ENCODE measurements around the gene MAN2B2.

MAN2B2 gene

GRCh38 chr4:6546681-6547447, 28.1 kb upstream of the MAN2B2 start:
- H3K9ac ChIP-seq (ENCODE audit: low read depth, low read length) = no peak overlapping the region
- no peak overlapping the region for H3K4me3 ChIP-seq (ENCODE audit: low read length)
- peaks cover 5% of the 10 kb centered on the region for H3K9me3 ChIP-seq (replicated peaks; ENCODE audit: low read length)
- H3K27me3 ChIP-seq (ENCODE audit: control insufficient read depth, insufficient read depth, low read length) = peaks cover 10% of the 10 kb centered on the region
- no peaks in the 10 kb centered on the region for H3K36me3 ChIP-seq (ENCODE audit: insufficient read depth, low read length)
- no peaks in the 10 kb centered on the region for H3K4me1 ChIP-seq (ENCODE audit: control insufficient read depth, insufficient read depth, low read length)
- no peak overlapping the region for H3K4me2 ChIP-seq (ENCODE audit: low read length)

- Histone ChIP-seq H3K27me3 (ENCODE audit: control insufficient read depth, insufficient read depth, low read length) (peaks cover 20% of the 10 kb centered on the region), H3K9ac (ENCODE audit: low read depth, low read length) (no peak overlapping the region), H3K9me3 (replicated peaks; ENCODE audit: low read length) (peaks cover 6% of the 10 kb centered on the region), H3K4me2 (ENCODE audit: low read length) (no peak overlapping the region), H3K36me3 (ENCODE audit: insufficient read depth, low read length) (no peaks in the 10 kb centered on the region), H3K4me1 (ENCODE audit: control insufficient read depth, insufficient read depth, low read length) (no peaks in the 10 kb centered on the region), H3K4me3 (ENCODE audit: low read length) (no peak overlapping the region)
These were observed 26.6 kb upstream of the MAN2B2 start for GRCh38 chr4:6548201-6548881.

GRCh38 chr4:6548882-6549230, 26.1 kb upstream of the MAN2B2 start:
- Histone ChIP-seq H3K27me3 (ENCODE audit: control insufficient read depth, insufficient read depth, low read length) (peaks cover 20% of the 10 kb centered on the region), H3K9ac (ENCODE audit: low read depth, low read length) (no peak overlapping the region), H3K4me2 (ENCODE audit: low read length) (no peak overlapping the region), H3K36me3 (ENCODE audit: insufficient read depth, low read length) (no peaks in the 10 kb centered on the region), H3K4me1 (ENCODE audit: control insufficient read depth, insufficient read depth, low read length) (no peaks in the 10 kb centered on the region), H3K9me3 (replicated peaks; ENCODE audit: low read length) (peaks cover 6% of the 10 kb centered on the region), H3K4me3 (ENCODE audit: low read length) (no peak overlapping the region)

GRCh38 chr4:6549445-6549844, 25.5 kb upstream of the MAN2B2 start:
- Histone ChIP-seq H3K4me1 (ENCODE audit: control insufficient read depth, insufficient read depth, low read length) (no peaks in the 10 kb centered on the region), H3K36me3 (ENCODE audit: insufficient read depth, low read length) (no peaks in the 10 kb centered on the region), H3K9me3 (replicated peaks; ENCODE audit: low read length) (peaks cover 6% of the 10 kb centered on the region), H3K9ac (ENCODE audit: low read depth, low read length) (no peak overlapping the region), H3K4me3 (ENCODE audit: low read length) (no peak overlapping the region), H3K27me3 (ENCODE audit: control insufficient read depth, insufficient read depth, low read length) (peaks cover 20% of the 10 kb centered on the region), H3K4me2 (ENCODE audit: low read length) (no peak overlapping the region)

- no peak overlapping the region for H3K4me2 ChIP-seq (ENCODE audit: low read length)
- H3K9me3 ChIP-seq (replicated peaks; ENCODE audit: low read length) = peaks cover 6% of the 10 kb centered on the region
- H3K27me3 ChIP-seq (ENCODE audit: control insufficient read depth, insufficient read depth, low read length) = peaks cover 20% of the 10 kb centered on the region
- H3K4me3 ChIP-seq (ENCODE audit: low read length) = no peak overlapping the region
- no peaks in the 10 kb centered on the region for H3K4me1 ChIP-seq (ENCODE audit: control insufficient read depth, insufficient read depth, low read length)
- H3K36me3 ChIP-seq (ENCODE audit: insufficient read depth, low read length) = no peaks in the 10 kb centered on the region
- H3K9ac ChIP-seq (ENCODE audit: low read depth, low read length) = no peak overlapping the region
These were observed 24.9 kb upstream of the MAN2B2 start for GRCh38 chr4:6549890-6550620.

GRCh38 chr4:6550821-6551220, 24.2 kb upstream of the MAN2B2 start:
- no peak overlapping the region for H3K4me2 ChIP-seq (ENCODE audit: low read length)
- no peak overlapping the region for H3K9ac ChIP-seq (ENCODE audit: low read depth, low read length)
- H3K36me3 ChIP-seq (ENCODE audit: insufficient read depth, low read length) = no peaks in the 10 kb centered on the region
- no peak overlapping the region for H3K4me3 ChIP-seq (ENCODE audit: low read length)
- peaks cover 6% of the 10 kb centered on the region for H3K9me3 ChIP-seq (replicated peaks; ENCODE audit: low read length)
- H3K4me1 ChIP-seq (ENCODE audit: control insufficient read depth, insufficient read depth, low read length) = no peaks in the 10 kb centered on the region
- peaks cover 23% of the 10 kb centered on the region for H3K27me3 ChIP-seq (ENCODE audit: control insufficient read depth, insufficient read depth, low read length)

- Histone ChIP-seq H3K36me3 (ENCODE audit: insufficient read depth, low read length) (no peaks in the 10 kb centered on the region), H3K4me3 (ENCODE audit: low read length) (no peak overlapping the region), H3K9ac (ENCODE audit: low read depth, low read length) (no peak overlapping the region), H3K4me2 (ENCODE audit: low read length) (no peak overlapping the region), H3K9me3 (replicated peaks; ENCODE audit: low read length) (peaks cover 6% of the 10 kb centered on the region), H3K4me1 (ENCODE audit: control insufficient read depth, insufficient read depth, low read length) (no peaks in the 10 kb centered on the region), H3K27me3 (ENCODE audit: control insufficient read depth, insufficient read depth, low read length) (peaks cover 27% of the 10 kb centered on the region)
These were observed 23.3 kb upstream of the MAN2B2 start for GRCh38 chr4:6551660-6552059.

GRCh38 chr4:6555519-6555918, 19.5 kb upstream of the MAN2B2 start:
- Histone ChIP-seq H3K36me3 (ENCODE audit: insufficient read depth, low read length) (no peaks in the 10 kb centered on the region), H3K27me3 (ENCODE audit: control insufficient read depth, insufficient read depth, low read length) (peaks cover 44% of the 10 kb centered on the region), H3K9ac (ENCODE audit: low read depth, low read length) (no peak overlapping the region), H3K9me3 (replicated peaks; ENCODE audit: low read length) (peaks cover 6% of the 10 kb centered on the region), H3K4me2 (ENCODE audit: low read length) (no peak overlapping the region), H3K4me3 (ENCODE audit: low read length) (no peak overlapping the region), H3K4me1 (ENCODE audit: control insufficient read depth, insufficient read depth, low read length) (peaks cover 8% of the 10 kb centered on the region)

- peaks cover 43% of the 10 kb centered on the region for H3K27me3 ChIP-seq (ENCODE audit: control insufficient read depth, insufficient read depth, low read length)
- H3K9me3 ChIP-seq (replicated peaks; ENCODE audit: low read length) = peaks cover 6% of the 10 kb centered on the region
- no peak overlapping the region for H3K4me2 ChIP-seq (ENCODE audit: low read length)
These were observed 18.7 kb upstream of the MAN2B2 start for GRCh38 chr4:6556263-6556662.

GRCh38 chr4:6557185-6557584, 17.8 kb upstream of the MAN2B2 start:
- H3K4me3 ChIP-seq (ENCODE audit: low read length) = no peak overlapping the region
- no peak overlapping the region for H3K9ac ChIP-seq (ENCODE audit: low read depth, low read length)
- peaks cover 34% of the 10 kb centered on the region for H3K27me3 ChIP-seq (ENCODE audit: control insufficient read depth, insufficient read depth, low read length)
- H3K4me1 ChIP-seq (ENCODE audit: control insufficient read depth, insufficient read depth, low read length) = peaks cover 24% of the 10 kb centered on the region
- no peak overlapping the region for H3K4me2 ChIP-seq (ENCODE audit: low read length)
- no peaks in the 10 kb centered on the region for H3K9me3 ChIP-seq (replicated peaks; ENCODE audit: low read length)
- H3K36me3 ChIP-seq (ENCODE audit: insufficient read depth, low read length) = no peaks in the 10 kb centered on the region

More at GRCh38 chr4:6556263-6556662, 18.7 kb upstream of the MAN2B2 start:
- no peaks in the 10 kb centered on the region for H3K36me3 ChIP-seq (ENCODE audit: insufficient read depth, low read length)
- no peak overlapping the region for H3K9ac ChIP-seq (ENCODE audit: low read depth, low read length)
- no peak overlapping the region for H3K4me3 ChIP-seq (ENCODE audit: low read length)
- H3K4me1 ChIP-seq (ENCODE audit: control insufficient read depth, insufficient read depth, low read length) = peaks cover 15% of the 10 kb centered on the region

- H3K27me3 ChIP-seq (ENCODE audit: control insufficient read depth, insufficient read depth, low read length) = peaks cover 36% of the 10 kb centered on the region
These were observed 17.1 kb upstream of the MAN2B2 start for GRCh38 chr4:6557856-6558255.

More at GRCh38 chr4:6557856-6558255, 17.1 kb upstream of the MAN2B2 start:
- H3K4me3 ChIP-seq (ENCODE audit: low read length) = no peak overlapping the region
- H3K4me1 ChIP-seq (ENCODE audit: control insufficient read depth, insufficient read depth, low read length) = peaks cover 31% of the 10 kb centered on the region
- H3K4me2 ChIP-seq (ENCODE audit: low read length) = no peak overlapping the region
- no peak overlapping the region for H3K9ac ChIP-seq (ENCODE audit: low read depth, low read length)
- no peaks in the 10 kb centered on the region for H3K36me3 ChIP-seq (ENCODE audit: insufficient read depth, low read length)
- H3K9me3 ChIP-seq (replicated peaks; ENCODE audit: low read length) = no peaks in the 10 kb centered on the region

Data from skeletal muscle satellite cell (primary cell).